ENCODE results near the gene ASIC1. TPM values are rescaled to one million over a fixed set of nuclear protein-coding genes. Genes with fewer than 3 reads are reported as not detected.

Gene ASIC1
- total RNA-seq, 4 donors from 2014 or later: 0.75 to 3.0 (median 0.81) TPM

DNA sequence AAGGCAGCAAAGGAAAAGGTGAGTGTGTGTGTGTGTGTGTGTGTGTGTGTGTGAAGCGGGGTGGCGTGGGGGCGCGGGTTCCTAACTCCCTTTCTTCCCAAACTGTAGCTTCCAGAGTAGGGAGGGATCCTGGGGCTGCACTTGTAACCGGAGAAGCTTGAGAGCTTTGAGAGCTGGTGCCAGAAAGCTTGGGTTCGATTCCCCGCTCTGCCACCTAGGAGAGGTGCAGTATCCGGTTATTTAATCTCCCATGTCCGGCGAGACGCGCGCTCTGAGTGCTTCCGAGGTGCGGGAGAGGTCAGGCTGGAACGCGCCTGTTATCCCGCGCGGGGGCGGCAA, 24.9 kb upstream of the ASIC1 start:
- Histone ChIP-seq H3K27me3 (peaks cover 8% of the 10 kb centered on the region), H3K36me3 (no peaks in the 10 kb centered on the region), H3K4me3 (peak overlapping the region in 2 of 4 donors; percentile 13 to 35), H3K9me3 (no peaks in the 10 kb centered on the region), H3K4me1 (peaks cover 0 to 3% (median 1%) of the 10 kb centered on the region in 4 donors), H3K27ac (no peak overlapping the region)
- intact Hi-C loops (cut with DNase I; ENCODE audit: low total_unique reads): no loop called here
- 40% methylated on average over 21 of the region's 21 CpGs; no CpG with 5 or more reads in 1 of the 2 donors for WGBS, 2 donors (ENCODE audit: low coverage in 1 of 2)
- in situ Hi-C loops (cut with MboI; ENCODE audit: low pct_ligation_motif_present in 1 of 4, low pct_unique_long_range_greater_than_20kb in 1 of 4, low sequenced_read_pairs in 3 of 4): no loop called here
- TF ChIP-seq POLR2AphosphoS5 (IDR thresholded peaks at IDR 0.05): no peak
- TF ChIP-seq EP300 (IDR thresholded peaks at IDR 0.05; ENCODE audit: low read depth): no peak
- TF ChIP-seq, protein P1, sequence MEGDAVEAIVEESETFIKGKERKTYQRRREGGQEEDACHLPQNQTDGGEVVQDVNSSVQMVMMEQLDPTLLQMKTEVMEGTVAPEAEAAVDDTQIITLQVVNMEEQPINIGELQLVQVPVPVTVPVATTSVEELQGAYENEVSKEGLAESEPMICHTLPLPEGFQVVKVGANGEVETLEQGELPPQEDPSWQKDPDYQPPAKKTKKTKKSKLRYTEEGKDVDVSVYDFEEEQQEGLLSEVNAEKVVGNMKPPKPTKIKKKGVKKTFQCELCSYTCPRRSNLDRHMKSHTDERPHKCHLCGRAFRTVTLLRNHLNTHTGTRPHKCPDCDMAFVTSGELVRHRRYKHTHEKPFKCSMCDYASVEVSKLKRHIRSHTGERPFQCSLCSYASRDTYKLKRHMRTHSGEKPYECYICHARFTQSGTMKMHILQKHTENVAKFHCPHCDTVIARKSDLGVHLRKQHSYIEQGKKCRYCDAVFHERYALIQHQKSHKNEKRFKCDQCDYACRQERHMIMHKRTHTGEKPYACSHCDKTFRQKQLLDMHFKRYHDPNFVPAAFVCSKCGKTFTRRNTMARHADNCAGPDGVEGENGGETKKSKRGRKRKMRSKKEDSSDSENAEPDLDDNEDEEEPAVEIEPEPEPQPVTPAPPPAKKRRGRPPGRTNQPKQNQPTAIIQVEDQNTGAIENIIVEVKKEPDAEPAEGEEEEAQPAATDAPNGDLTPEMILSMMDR (IDR thresholded peaks at IDR 0.05): no peak
- no peak for TF ChIP-seq POLR2A (IDR thresholded peaks at IDR 0.05)
- DNase-seq: no peak

DNA sequence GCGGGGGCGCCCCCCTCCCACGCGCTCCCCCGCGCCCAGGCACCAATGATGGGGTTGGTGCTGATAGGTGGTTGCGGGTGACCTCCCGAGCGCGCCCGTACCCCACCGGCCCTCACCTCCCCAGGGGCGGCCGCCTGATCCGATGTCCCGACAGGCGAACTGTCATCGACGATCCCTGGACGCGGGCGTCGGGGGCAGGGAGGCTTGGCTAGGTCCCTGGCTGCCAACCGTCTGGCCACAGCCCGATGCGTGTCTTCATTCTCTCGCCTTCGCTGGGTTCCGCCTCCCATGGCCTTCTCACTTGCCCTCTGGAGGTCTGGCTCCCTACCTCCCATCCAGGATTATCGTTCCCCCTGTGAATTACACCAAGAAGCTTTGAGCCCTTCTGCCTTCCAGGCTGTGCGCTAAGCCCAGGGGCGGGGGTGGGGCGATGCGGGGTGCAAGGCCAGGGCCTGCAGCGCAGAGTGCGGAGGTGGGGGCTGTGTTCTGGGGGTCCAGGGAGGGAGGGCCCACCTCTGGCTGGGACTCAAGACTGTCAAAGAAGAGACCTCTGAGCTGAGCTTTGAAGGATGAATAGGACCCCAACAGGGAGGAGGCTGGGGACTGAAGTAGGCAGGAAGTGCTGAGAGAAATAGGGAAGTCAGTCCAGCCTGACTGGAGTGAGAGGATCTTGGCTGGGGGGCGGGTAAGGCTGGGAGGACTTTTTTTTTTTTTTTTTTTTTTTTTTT, 24.4 kb upstream of the ASIC1 start:
- in situ Hi-C loops (cut with MboI; ENCODE audit: low pct_ligation_motif_present in 1 of 4, low pct_unique_long_range_greater_than_20kb in 1 of 4, low sequenced_read_pairs in 3 of 4): no loop called here
- TF ChIP-seq EP300 (IDR thresholded peaks at IDR 0.05; ENCODE audit: low read depth) (no peak), POLR2AphosphoS5 (IDR thresholded peaks at IDR 0.05) (no peak), POLR2A (IDR thresholded peaks at IDR 0.05) (no peak)
- TF ChIP-seq, protein P1 (IDR thresholded peaks at IDR 0.05): no peak
- H3K27me3 ChIP-seq: peaks cover 8% of the 10 kb centered on the region
- 46 to 55% methylated on average over 7 to 37 of the region's 37 CpGs for WGBS, 2 donors (ENCODE audit: low coverage in 1 of 2)
- intact Hi-C loops (cut with DNase I; ENCODE audit: low total_unique reads): no loop called here
- no peaks in the 10 kb centered on the region for H3K9me3 ChIP-seq
- H3K36me3 ChIP-seq: no peaks in the 10 kb centered on the region
- H3K4me3 ChIP-seq: peak overlapping the region in 2 of 4 donors; percentile 13 to 35
- H3K4me1 ChIP-seq: peaks cover 0 to 3% (median 1%) of the 10 kb centered on the region in 4 donors
- no peak for DNase-seq
- H3K27ac ChIP-seq: peak overlapping the region in 1 of 4 donors; percentile 41

GRCh38 chr12:50038336-50038735, 19.1 kb upstream of the ASIC1 start:
- H3K27me3 ChIP-seq: no peaks in the 10 kb centered on the region
- 86 to 93% methylated on average over 3 to 4 of the region's 4 CpGs for WGBS, 2 donors (ENCODE audit: low coverage in 1 of 2)
- no peak for TF ChIP-seq EP300 (IDR thresholded peaks at IDR 0.05; ENCODE audit: low read depth)
- no peak for TF ChIP-seq POLR2AphosphoS5 (IDR thresholded peaks at IDR 0.05)
- TF ChIP-seq, protein P1 (IDR thresholded peaks at IDR 0.05): no peak
- no peak for TF ChIP-seq POLR2A (IDR thresholded peaks at IDR 0.05)
- no peak for DNase-seq
- no peak overlapping the region for H3K27ac ChIP-seq
- no peaks in the 10 kb centered on the region for H3K4me1 ChIP-seq
- in situ Hi-C loops (cut with MboI; ENCODE audit: low pct_ligation_motif_present in 1 of 4, low pct_unique_long_range_greater_than_20kb in 1 of 4, low sequenced_read_pairs in 3 of 4): no loop called here
- H3K9me3 ChIP-seq: no peaks in the 10 kb centered on the region
- no peaks in the 10 kb centered on the region for H3K36me3 ChIP-seq
- intact Hi-C loops (cut with DNase I; ENCODE audit: low total_unique reads): no loop called here
- H3K4me3 ChIP-seq: no peak overlapping the region

- WGBS, 2 donors (ENCODE audit: low coverage in 1 of 2): 54 to 100% methylated on average over 2 to 9 of the region's 9 CpGs
- no peak for TF ChIP-seq POLR2AphosphoS5 (IDR thresholded peaks at IDR 0.05)
- TF ChIP-seq EP300 (IDR thresholded peaks at IDR 0.05; ENCODE audit: low read depth): no peak
- TF ChIP-seq POLR2A (IDR thresholded peaks at IDR 0.05): no peak
- TF ChIP-seq, protein P1 (IDR thresholded peaks at IDR 0.05): peak; percentile 74 to 93 (median 89)
- intact Hi-C loops (cut with DNase I; ENCODE audit: low total_unique reads): no loop called here
- Histone ChIP-seq H3K9me3 (no peaks in the 10 kb centered on the region), H3K4me3 (no peak overlapping the region), H3K36me3 (no peaks in the 10 kb centered on the region), H3K27me3 (no peaks in the 10 kb centered on the region), H3K27ac (no peak overlapping the region), H3K4me1 (no peaks in the 10 kb centered on the region)
- in situ Hi-C loops (cut with MboI; ENCODE audit: low pct_ligation_motif_present in 1 of 4, low pct_unique_long_range_greater_than_20kb in 1 of 4, low sequenced_read_pairs in 3 of 4): no loop called here
- peak; percentile 86 for DNase-seq
Observed at GRCh38 chr12:50039151-50039835, 18.1 kb upstream of the ASIC1 start.
